ENCODE measurements around the gene DCLK2. TPM values are rescaled to one million over a fixed set of nuclear protein-coding genes. Genes with fewer than 3 reads are reported as not detected.
"Not testable (repeated sequence)": the region's sequence is repeated elsewhere in the genome, so short reads cannot be mapped to it uniquely, and the experiment has no call there.

The DCLK2 gene
- total RNA-seq, 3 donors from 2014 or later (not counting 1 experiment from before 2014, with no cell fraction given), result 0.31 TPM; not detected in 2

DNA sequence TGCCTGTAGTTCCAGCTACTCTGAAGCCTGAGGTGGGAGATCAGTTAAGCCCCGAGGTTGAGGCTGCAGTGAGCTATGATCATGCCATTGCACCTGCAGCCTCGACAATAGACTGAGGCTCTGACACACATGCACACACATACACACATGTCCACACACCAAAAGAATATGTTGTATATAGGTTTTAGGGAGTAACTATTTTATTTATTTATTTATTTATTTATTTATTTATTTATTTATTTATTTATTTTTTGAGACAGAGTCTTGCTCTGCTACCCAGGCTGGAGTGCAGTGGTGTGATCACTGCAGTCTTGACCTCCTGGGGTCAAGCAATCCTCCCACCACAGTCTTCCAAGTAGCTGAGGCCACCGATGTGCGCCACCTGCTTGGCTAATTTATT is 78.3 kb downstream of the DCLK2 start:
- TF ChIP-seq, protein P1, sequence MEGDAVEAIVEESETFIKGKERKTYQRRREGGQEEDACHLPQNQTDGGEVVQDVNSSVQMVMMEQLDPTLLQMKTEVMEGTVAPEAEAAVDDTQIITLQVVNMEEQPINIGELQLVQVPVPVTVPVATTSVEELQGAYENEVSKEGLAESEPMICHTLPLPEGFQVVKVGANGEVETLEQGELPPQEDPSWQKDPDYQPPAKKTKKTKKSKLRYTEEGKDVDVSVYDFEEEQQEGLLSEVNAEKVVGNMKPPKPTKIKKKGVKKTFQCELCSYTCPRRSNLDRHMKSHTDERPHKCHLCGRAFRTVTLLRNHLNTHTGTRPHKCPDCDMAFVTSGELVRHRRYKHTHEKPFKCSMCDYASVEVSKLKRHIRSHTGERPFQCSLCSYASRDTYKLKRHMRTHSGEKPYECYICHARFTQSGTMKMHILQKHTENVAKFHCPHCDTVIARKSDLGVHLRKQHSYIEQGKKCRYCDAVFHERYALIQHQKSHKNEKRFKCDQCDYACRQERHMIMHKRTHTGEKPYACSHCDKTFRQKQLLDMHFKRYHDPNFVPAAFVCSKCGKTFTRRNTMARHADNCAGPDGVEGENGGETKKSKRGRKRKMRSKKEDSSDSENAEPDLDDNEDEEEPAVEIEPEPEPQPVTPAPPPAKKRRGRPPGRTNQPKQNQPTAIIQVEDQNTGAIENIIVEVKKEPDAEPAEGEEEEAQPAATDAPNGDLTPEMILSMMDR (IDR thresholded peaks at IDR 0.05), result no peak
- Mint-ChIP-seq H3K27me3 (ENCODE audit: low read depth in 2 of 2) (peaks cover 0 to 3% of the 10 kb centered on the region in 2 donors), H3K36me3 (no peaks in the 10 kb centered on the region), H3K9me3 (no peaks in the 10 kb centered on the region), H3K27ac (no peak overlapping the region), H3K4me1 (no peaks in the 10 kb centered on the region), H3K4me3 (no peak overlapping the region)
- Histone ChIP-seq H3K27me3 (ENCODE audit: control insufficient read depth, insufficient read depth, low read length) (no peaks in the 10 kb centered on the region), H3K27ac (ENCODE audit: low read length) (no peak overlapping the region), H3K9me3 (ENCODE audit: control insufficient read depth, insufficient read depth, low read length) (no peaks in the 10 kb centered on the region), H3K4me1 (ENCODE audit: control insufficient read depth, insufficient read depth, low read length) (no peaks in the 10 kb centered on the region), H3K36me3 (ENCODE audit: control insufficient read depth, insufficient read depth, low read length) (no peaks in the 10 kb centered on the region), H3K4me3 (ENCODE audit: low read length) (no peak overlapping the region)
- DNase-seq (no peak), ATAC-seq (no peak)
- intact Hi-C loops (cut with micrococcal nuclease), result no loop called here
- 84% methylated on average over 2 of the region's 4 CpGs for WGBS (ENCODE audit: insufficient coverage)

DNA sequence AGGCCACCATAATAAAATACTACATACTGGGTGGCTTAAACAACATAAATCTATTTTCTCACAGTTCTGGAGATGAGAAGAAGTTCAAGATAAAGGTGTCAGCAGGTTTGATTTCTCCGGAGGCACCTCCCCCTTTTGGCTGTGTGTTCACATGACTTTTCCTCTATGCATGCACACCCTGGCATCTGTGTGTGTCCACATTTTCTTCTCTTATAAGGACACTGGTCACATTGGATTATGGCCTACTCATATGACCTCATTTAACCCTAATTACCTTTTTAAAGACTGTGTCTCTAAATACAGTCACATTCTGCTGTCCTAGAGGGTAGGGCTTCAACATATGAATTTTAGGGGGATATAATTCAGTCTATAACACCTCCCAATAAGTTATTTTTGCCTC is 79.8 kb downstream of the DCLK2 start:
- Mint-ChIP-seq H3K9me3 (no peaks in the 10 kb centered on the region), H3K27me3 (ENCODE audit: low read depth in 2 of 2) (peaks cover 0 to 3% of the 10 kb centered on the region in 2 donors), H3K4me3 (no peak overlapping the region), H3K27ac (no peak overlapping the region), H3K4me1 (no peaks in the 10 kb centered on the region), H3K36me3 (no peaks in the 10 kb centered on the region)
- Histone ChIP-seq H3K27ac (ENCODE audit: low read length) (no peak overlapping the region), H3K4me3 (ENCODE audit: low read length) (no peak overlapping the region), H3K4me1 (ENCODE audit: control insufficient read depth, insufficient read depth, low read length) (no peaks in the 10 kb centered on the region), H3K36me3 (ENCODE audit: control insufficient read depth, insufficient read depth, low read length) (no peaks in the 10 kb centered on the region), H3K27me3 (ENCODE audit: control insufficient read depth, insufficient read depth, low read length) (no peaks in the 10 kb centered on the region), H3K9me3 (ENCODE audit: control insufficient read depth, insufficient read depth, low read length) (no peaks in the 10 kb centered on the region)
- WGBS (ENCODE audit: insufficient coverage), result 88% methylated on average over 1 of the region's 1 CpG
- TF ChIP-seq, protein P1 (IDR thresholded peaks at IDR 0.05), result no peak
- DNase-seq (no peak), ATAC-seq (no peak)
- intact Hi-C loops (cut with micrococcal nuclease), result no loop called here

DNA sequence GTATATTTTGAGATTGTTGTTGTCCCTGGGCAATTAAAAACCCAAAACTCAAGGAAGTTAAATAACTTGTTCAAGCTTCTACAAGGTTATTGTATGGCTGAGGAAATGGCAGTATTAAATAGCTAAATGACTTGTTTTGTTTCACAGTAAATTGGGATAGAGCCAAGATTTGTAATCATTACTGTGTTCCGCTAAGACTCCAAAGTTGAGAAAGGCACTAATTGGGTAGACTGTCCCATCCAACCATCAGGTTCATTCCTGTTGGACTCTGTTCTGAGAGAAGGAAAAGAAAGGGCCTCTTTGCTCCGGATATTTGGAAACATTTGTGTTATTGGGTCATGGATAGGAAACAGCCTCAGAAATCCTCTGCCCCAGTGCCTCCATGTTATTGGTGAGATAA is 82.2 kb downstream of the DCLK2 start:
- 96% methylated on average over 2 of the region's 2 CpGs for WGBS (ENCODE audit: insufficient coverage)

DNA sequence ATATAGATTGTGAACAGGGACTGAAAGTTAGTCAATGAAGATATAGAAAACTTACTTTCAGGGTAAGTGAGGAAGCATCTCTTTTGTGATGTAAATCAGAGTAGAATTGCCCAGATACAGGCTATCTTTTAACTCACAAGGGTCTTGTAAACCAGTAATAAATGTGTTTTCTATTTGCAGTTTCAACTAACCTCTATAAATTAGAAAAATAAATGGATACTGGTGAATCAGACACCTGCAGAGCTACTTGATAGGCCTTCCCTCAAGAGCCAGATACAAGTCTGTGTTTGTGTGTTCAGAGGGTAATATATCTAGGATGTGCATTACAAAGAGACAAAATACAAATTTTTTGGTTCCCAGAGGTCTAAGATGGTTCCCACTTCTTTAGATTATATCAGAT is 82.9 kb downstream of the DCLK2 start:
- intact Hi-C loops (cut with micrococcal nuclease), result no loop called here
- Mint-ChIP-seq H3K27ac (no peak overlapping the region), H3K27me3 (ENCODE audit: low read depth in 2 of 2) (peaks cover 0 to 4% of the 10 kb centered on the region in 2 donors), H3K4me3 (no peak overlapping the region), H3K9me3 (peaks cover 0 to 2% of the 10 kb centered on the region in 2 donors), H3K4me1 (no peaks in the 10 kb centered on the region), H3K36me3 (no peaks in the 10 kb centered on the region)
- DNase-seq (no peak), ATAC-seq (no peak)
- Histone ChIP-seq H3K9me3 (ENCODE audit: control insufficient read depth, insufficient read depth, low read length) (no peaks in the 10 kb centered on the region), H3K4me1 (ENCODE audit: control insufficient read depth, insufficient read depth, low read length) (no peaks in the 10 kb centered on the region), H3K27me3 (ENCODE audit: control insufficient read depth, insufficient read depth, low read length) (no peaks in the 10 kb centered on the region), H3K4me3 (ENCODE audit: low read length) (no peak overlapping the region), H3K27ac (ENCODE audit: low read length) (no peak overlapping the region), H3K36me3 (ENCODE audit: control insufficient read depth, insufficient read depth, low read length) (no peaks in the 10 kb centered on the region)
- TF ChIP-seq, protein P1 (IDR thresholded peaks at IDR 0.05), result no peak

More for the DNA sequence above, 82.2 kb downstream of the DCLK2 start:
- Histone ChIP-seq H3K4me1 (ENCODE audit: control insufficient read depth, insufficient read depth, low read length) (no peaks in the 10 kb centered on the region), H3K9me3 (ENCODE audit: control insufficient read depth, insufficient read depth, low read length) (no peaks in the 10 kb centered on the region), H3K27ac (ENCODE audit: low read length) (no peak overlapping the region), H3K4me3 (ENCODE audit: low read length) (no peak overlapping the region), H3K36me3 (ENCODE audit: control insufficient read depth, insufficient read depth, low read length) (no peaks in the 10 kb centered on the region), H3K27me3 (ENCODE audit: control insufficient read depth, insufficient read depth, low read length) (no peaks in the 10 kb centered on the region)
- peaks cover 0 to 3% of the 10 kb centered on the region in 2 donors for H3K27me3 Mint-ChIP-seq (ENCODE audit: low read depth in 2 of 2)
- DNase-seq, result no peak
- no peak for ATAC-seq
- no peak overlapping the region for H3K4me3 Mint-ChIP-seq
- H3K9me3 Mint-ChIP-seq, result no peaks in the 10 kb centered on the region
- intact Hi-C loops (cut with micrococcal nuclease), result no loop called here
- H3K4me1 Mint-ChIP-seq, result no peaks in the 10 kb centered on the region
- TF ChIP-seq, protein P1 (IDR thresholded peaks at IDR 0.05), result no peak
- H3K36me3 Mint-ChIP-seq, result no peaks in the 10 kb centered on the region
- H3K27ac Mint-ChIP-seq, result no peak overlapping the region

DNA sequence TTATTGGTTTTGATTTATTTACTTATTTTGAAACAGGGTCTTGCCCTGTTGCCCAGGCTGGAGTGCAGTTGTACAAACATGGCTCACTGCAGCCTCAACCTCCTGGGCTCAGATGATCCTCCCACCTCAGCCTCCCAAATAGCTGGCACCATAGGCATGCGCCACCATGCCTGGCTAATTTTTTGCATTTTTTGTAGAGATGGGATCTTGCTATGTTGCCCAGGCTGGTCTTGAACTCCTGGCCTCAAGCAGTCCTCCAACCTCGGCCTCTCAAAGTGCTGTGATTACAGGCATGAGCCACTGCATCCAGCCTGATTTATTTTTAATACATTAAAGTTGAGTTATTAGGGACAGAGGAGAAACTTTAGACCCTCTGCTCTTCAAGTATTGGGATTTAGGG is 83.8 kb downstream of the DCLK2 start:
- H3K4me3 Mint-ChIP-seq; H3K27me3 Mint-ChIP-seq (ENCODE audit: low read depth in 2 of 2); ATAC-seq; H3K36me3 ChIP-seq (ENCODE audit: control insufficient read depth, insufficient read depth, low read length); H3K27ac ChIP-seq (ENCODE audit: low read length); H3K27me3 ChIP-seq (ENCODE audit: control insufficient read depth, insufficient read depth, low read length); H3K4me1 Mint-ChIP-seq; H3K9me3 Mint-ChIP-seq; DNase-seq; H3K4me1 ChIP-seq (ENCODE audit: control insufficient read depth, insufficient read depth, low read length); H3K27ac Mint-ChIP-seq; H3K4me3 ChIP-seq (ENCODE audit: low read length); intact Hi-C loops (cut with micrococcal nuclease); H3K36me3 Mint-ChIP-seq; H3K9me3 ChIP-seq (ENCODE audit: control insufficient read depth, insufficient read depth, low read length): not testable (repeated sequence)
- WGBS (ENCODE audit: insufficient coverage), result 100% methylated on average over 1 of the region's 2 CpGs
